Heart left ventricle (tissue), 13 donors: Measurements from ENCODE around the gene PRAMEF6.
"Not testable (repeated sequence)": the region's sequence is repeated elsewhere in the genome, so short reads cannot be mapped to it uniquely, and the experiment has no call there.

Experiments used
- POLR2A ChIP-seq, 2 donors: fragments of 450-650 bp; IDR thresholded peaks; one replicate each; pipeline ENCODE4 v1.6.1; 2017; ENCODE audit warnings: antibody characterized with exemption in 2 of 2, mild to moderate bottlenecking in 2 of 2, moderate library complexity in 2 of 2
- TF ChIP-seq, protein P1 (sequence below), 12 donors: fragments of 200-600 bp; sonication (generic) in 4 of 12; IDR thresholded peaks; one replicate each; pipeline versions ENCODE4 v1.5.0 to v1.8.0; 2018 to 2022; ENCODE audit warnings: antibody characterized with exemption in 12 of 12, mild to moderate bottlenecking in 5 of 12
- donor health status: ischemic (EF 13 %, LVEDD 7.1; RV severe dilation, severe dysfunction).
- donor health status: DM: no; HTN: yes; CAD: no.
- donor health status: DM: no; HTN: no; CAD: no.
- donor health status: ischemic (EF 25% LVEDD 6.9; RV normal size, moderate dysfunction).
- donor health status: ischemic (EF 25% LVEDD 5.7; RV mildly dilated, moderate dysfunction).
- donor health status: ischemic (EF 35%, LVEDD 5.7; RV mildly dilated, moderate dysfunction).
- donor health status: nonischemic (EF 11% LVEDD 7.7; RV severe dilation, severe dysfunction).
- donor health status: DM: yes; HTN: yes; CAD: no.
- donor health status: PGD.
- donor health status: ischemic (EF 29% LVEDD 5.4; RV normal size, mild dysfunction).
- donor health status: nonischemic (EF 23%, LVEDD 6.1; RV moderate dilation, normal function).

DNA sequence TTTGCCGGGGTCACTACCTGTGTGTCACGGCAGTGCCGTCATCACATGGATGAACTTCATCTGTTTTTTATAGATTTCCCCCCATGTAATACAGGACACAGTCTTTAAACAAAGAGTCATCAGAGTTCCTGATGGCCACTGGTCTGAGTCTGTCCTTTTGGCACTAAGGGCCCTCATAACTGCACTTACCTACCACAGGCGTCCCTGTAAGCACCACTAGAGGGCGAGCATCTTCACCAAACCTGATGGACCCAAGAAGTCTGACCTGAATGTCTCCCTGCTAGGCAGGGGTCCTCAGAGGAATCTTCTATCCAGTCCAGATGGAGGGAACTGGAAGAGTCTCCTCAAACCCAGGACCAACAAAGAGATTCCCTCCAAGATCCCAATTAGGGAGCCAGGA lies 23.0 kb downstream of the PRAMEF6 start:
- TF ChIP-seq, protein P1, sequence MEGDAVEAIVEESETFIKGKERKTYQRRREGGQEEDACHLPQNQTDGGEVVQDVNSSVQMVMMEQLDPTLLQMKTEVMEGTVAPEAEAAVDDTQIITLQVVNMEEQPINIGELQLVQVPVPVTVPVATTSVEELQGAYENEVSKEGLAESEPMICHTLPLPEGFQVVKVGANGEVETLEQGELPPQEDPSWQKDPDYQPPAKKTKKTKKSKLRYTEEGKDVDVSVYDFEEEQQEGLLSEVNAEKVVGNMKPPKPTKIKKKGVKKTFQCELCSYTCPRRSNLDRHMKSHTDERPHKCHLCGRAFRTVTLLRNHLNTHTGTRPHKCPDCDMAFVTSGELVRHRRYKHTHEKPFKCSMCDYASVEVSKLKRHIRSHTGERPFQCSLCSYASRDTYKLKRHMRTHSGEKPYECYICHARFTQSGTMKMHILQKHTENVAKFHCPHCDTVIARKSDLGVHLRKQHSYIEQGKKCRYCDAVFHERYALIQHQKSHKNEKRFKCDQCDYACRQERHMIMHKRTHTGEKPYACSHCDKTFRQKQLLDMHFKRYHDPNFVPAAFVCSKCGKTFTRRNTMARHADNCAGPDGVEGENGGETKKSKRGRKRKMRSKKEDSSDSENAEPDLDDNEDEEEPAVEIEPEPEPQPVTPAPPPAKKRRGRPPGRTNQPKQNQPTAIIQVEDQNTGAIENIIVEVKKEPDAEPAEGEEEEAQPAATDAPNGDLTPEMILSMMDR (IDR thresholded peaks at IDR 0.05): not testable (repeated sequence)
- not testable (repeated sequence) for TF ChIP-seq POLR2A (IDR thresholded peaks at IDR 0.05)
